Measurements from ENCODE around the gene UNC45A.

Gene UNC45A

DNA sequence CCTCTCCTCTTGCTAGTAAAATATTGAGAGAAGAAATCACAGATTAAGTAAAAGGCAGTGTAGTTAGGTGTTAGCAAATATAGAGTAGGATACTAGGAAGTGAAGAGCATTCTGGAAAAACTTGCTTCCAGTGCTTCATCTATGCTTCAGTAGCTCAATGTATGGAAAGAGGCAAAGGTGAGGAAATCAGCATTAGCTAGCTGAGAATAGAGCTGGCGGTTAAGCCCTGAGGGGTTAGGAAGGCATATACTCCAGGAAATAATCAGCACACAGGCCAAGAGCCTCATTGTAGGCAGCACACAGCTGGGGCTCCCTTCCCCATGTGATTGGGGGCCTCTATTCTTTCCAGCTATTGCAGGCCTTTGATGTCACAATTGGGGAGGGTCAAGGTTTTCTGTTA, 33.3 kb downstream of the UNC45A start:
- DNase-seq, result no peak

GRCh38 chr15:90970274-90970673, 35.2 kb downstream of the UNC45A start:
- DNase-seq, result no peak

DNA sequence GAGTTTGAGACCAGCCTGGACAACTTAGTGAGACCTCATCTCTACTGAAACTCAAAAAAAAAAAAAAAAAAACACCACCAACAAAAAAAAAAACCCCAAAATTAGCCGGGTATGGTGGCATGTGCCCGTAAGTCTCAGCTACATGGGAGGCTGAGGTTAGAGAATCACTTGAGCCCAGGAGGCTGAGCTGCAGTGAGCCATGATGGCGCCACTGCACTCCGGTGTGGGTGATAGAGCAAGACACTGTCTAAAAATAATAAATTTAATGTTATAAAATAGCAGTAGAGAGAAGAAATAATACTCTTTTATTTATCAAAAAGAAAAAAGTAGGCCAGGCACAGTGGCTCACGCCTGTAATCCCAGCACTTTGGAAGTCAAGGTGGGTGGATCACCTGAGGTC, 37.0 kb downstream of the UNC45A start:
- DNase-seq, result no peak

GRCh38 chr15:90974216-90974615, 39.1 kb downstream of the UNC45A start:
- no peak for DNase-seq

DNA sequence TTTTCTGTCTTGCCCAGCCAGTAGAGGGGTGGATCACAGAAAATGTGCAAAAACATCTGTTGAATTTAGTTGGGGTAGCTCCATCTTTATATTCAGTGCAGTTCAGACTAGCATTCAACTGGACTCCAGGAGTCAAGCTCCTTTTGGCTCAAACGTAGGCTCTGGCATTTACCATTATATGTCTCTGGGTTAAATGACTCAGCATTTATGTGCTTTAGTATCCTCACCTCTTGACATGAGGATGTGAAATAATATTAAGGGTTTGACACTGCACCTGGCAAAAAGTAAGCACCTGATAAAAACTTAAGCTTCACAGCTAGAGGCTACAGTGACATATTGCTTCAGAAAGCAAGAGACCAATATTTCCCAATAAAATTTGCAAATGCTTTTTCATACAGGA, 44.5 kb downstream of the UNC45A start:
- no peak for DNase-seq

DNA sequence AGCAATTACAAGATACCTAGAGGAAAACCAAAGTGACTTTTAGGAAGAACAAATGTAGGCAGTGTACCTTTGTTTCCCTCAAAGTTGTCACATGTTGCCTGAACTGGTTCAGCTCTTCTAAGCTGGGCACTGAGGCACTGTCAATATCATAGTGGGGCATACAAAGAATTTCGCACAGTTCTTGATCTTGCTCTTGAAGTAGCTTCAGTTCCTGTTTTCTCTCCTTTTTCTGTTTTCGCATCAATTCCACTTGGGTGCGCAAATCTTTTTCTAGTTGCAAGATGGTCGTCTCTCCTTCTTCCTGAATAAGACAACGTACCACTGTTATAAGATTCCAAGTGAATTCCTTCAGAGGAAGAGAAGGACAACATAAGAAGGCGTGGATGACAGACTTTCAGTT, 46.6 kb downstream of the UNC45A start:
- no peak for DNase-seq

DNA sequence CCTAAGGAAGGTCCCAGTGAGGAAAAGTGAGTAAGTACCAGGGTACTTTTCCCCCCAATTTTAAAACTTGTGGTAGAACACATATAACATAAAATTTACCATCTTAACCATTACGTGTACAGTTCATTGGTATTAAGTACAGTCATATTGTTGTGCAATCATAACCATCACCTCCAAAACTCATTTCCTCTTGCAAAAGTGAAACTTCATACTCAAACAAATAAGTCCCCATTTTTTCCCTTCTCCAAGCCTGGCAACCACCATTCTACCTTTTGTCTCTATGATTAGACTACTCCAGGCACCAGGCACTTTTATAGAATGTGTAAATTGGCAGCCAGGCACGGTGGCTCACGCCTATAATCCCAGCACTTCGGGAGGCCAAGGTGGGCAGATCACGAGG, 47.0 kb downstream of the UNC45A start:
- DNase-seq, result no peak

DNA sequence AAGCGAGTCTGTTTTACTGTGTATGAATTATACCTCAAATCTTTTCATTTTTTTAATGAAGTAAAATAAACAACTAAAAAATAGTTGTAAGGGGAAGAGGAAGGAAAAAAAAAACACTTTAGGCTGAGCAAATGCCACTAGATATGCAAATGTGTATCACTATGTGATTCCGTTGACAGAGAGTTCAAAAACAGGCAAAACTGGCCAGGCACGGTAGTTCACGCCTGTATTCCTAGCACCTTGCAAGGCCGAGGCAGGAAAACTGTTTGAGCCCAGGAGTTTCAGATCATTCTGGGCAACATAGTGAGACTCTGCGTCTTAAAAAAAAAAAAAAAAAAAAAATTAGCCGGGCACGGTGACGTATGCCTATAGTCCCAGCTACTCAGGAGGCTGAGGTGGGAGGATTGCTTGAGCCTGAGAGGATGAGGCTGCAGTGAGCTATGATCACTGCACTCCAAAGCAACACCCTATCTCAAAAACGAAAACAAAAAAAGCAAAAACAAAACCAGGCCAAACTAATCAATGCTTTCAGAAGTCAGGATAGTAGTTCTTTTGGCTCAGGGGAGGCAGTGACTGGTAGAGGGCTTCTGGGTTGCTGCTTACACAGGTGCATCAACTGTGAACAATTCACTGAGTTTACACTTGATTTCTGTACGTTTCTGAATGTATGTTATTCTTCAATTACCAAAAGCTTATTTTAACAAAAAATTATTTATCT, 51.9 kb downstream of the UNC45A start:
- DNase-seq, result no peak

GRCh38 chr15:90987561-90988141, 52.6 kb downstream of the UNC45A start:
- DNase-seq, result no peak

- DNase-seq, result no peak
These were observed 53.2 kb downstream of the UNC45A start for GRCh38 chr15:90988296-90988695.

- DNase-seq, result no peak
These were observed 54.1 kb downstream of the UNC45A start for GRCh38 chr15:90989040-90989768.

DNA sequence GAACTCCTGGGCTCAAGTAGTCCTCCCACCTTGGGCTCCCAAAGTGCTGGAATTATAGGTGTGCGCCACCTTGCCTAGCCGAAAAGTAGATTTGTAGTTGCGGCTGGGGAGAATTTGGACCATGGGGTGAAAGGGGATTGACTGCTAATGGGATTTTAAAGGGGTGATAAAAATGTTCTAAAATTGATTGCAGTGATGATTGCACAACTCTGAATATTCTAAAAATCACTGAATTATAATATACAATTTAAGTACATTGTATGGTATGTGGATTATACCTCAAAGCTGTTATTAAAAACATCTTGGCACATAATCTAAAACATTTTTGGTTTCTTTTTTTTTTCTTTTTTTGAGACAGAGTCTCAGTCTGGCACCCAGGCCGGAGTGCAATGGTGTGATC, 55.4 kb downstream of the UNC45A start:
- DNase-seq, result no peak

DNA sequence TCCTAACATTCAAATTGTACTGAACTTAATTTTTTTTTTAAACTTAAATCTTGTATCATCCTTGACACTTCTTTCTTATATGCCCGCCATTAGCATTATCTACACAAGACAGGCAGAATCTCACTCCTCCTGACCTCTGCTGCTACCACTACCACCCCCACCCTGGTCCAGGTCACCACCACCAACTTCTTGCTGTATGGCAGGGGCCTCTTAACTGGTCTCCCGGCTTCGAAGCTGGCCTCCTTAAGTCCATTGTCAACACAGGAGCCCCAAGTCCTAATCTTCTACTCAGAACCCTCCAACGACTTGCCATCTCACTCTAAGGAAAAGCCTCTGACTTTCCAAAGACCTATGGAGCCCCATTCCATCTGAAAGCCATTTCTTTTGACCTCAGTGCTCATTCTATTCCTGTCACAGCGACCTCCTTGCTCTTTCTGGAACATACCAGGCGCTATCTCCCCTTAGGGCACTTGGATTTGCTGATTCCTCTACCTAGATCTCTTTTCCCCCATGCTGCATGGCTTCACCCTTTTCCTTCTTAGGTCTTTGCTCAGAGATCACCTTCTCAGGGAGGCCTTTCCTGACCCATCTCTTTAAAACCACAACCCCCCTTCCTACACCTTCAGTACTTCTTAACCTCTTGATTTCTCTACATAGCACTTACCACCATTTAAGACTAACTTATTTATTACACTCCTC, 56.7 kb downstream of the UNC45A start:
- DNase-seq, result no peak

GRCh38 chr15:90994059-90994416, 59.0 kb downstream of the UNC45A start:
- DNase-seq, result peak; percentile 17

DNA sequence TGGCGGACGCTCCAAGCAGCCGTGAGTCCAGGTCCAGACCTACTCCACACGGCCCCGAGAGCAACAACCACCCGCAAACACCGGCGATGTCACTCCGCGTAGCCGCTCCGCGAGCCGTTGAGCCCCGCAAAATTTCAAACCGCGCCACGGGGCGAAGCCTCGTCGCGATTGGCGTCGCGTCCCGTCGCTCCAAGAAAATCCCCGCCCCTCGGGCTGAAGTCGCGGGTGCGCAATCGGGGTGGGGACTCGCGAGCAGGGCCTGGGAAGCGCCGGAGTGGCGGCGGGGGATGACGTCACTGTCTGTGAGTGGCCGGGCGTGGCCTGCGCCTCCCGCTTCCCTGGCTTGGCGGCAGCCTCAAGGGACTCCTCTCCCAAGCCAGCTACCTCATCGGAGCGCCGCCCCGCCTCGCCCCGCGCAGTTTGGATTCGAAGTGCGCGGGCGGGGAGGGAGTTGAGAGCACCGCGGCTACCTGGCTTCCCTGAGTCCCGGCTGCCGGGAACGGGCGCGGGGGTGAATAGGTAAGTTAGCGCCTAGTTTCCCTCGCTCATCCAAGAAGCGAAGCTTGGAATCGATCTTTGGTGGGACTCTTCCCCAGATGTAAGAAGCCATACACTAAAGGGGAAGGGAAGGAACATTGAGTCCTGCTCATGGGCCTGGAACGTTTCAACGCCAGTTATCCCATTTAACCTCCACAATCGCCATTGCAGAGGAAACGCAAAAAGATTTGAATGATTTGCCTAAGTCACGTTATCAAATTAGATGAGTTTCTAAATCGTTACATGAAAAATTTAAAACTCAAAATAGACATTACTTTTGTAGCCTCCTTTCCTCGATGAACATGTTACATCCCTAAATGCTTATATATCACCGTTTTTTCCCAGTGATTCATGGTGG, 59.6 kb downstream of the UNC45A start, which contains the start of gene PRC1:
TSS of gene PRC1 (minus strand) at position 119 of the 895 bp plus-strand sequence. CDS start at position 1, 118 bp downstream.
- DNase-seq, result peak; percentile 97

DNA sequence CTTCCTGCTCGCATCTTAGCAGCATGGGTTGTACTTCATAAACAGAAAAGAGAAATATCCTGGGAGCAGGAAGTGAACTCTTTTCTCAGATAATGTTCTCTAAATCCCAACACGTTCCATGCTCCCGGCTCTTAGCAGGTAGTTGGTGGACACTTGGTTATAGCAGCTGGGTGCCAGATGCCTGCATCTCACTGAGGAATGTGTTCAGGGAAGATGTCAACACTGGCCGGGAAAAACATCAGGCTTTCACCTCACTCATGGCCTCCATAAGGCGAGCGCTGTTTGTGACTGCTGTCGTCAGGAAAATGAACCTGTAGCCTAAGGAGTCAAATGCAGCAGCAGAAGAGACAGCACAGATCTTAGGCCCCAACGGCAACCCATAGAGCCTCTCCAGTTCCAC, 63.7 kb downstream of the UNC45A start:
- no peak for DNase-seq

DNA sequence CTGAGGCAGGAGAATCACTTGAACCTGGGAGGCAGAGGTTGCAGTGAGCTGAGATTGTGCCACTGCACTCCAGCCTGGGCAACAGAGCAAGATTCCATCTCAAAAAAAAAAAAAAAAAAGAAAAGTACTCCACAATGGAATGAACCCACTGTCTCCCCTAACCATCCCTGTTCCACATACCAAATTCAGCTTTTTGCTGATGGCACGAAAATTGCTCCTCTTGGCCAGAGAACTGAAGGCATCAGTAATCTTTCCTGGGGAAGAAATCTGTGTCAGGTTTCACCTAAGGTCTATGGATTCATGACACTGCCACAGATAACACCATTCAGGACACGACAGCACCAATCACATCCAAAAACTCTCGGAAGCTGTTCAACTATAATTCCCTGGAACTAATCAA, 66.1 kb downstream of the UNC45A start:
- no peak for DNase-seq

Data from activated CD8-positive, alpha-beta memory T cell treated with anti-CD3 and anti-CD28 coated beads, Interleukin-2, amount 50 U/mL, for 4 hours (primary cell).